Measurements from ENCODE around the gene CDK5RAP2. TPM values are rescaled to one million over a fixed set of nuclear protein-coding genes. Genes with fewer than 3 reads are reported as not detected.

Gene CDK5RAP2
- total RNA-seq, 1 donor from 2014 or later, result 63.6 TPM

- H3K27me3 ChIP-seq (ENCODE audit: low read depth), result no peaks in the 10 kb centered on the region
- H3K4me1 ChIP-seq, result peaks cover 32% of the 10 kb centered on the region
- intact Hi-C loops (cut with micrococcal nuclease), result no loop called here
- TF ChIP-seq CTCF (IDR thresholded peaks at IDR 0.05; ENCODE audit: borderline replicate concordance), result no peak
- H3K4me3 ChIP-seq, result no peak overlapping the region
- DNase-seq, result no peak
- no peak overlapping the region for H3K27ac ChIP-seq (replicated peaks)
- H3K9me3 ChIP-seq (replicated peaks), result no peaks in the 10 kb centered on the region
- H3K36me3 ChIP-seq, result peaks cover 66% of the 10 kb centered on the region
Measured at GRCh38 chr9:120390637-120391190, 189.3 kb downstream of the CDK5RAP2 start.

DNA sequence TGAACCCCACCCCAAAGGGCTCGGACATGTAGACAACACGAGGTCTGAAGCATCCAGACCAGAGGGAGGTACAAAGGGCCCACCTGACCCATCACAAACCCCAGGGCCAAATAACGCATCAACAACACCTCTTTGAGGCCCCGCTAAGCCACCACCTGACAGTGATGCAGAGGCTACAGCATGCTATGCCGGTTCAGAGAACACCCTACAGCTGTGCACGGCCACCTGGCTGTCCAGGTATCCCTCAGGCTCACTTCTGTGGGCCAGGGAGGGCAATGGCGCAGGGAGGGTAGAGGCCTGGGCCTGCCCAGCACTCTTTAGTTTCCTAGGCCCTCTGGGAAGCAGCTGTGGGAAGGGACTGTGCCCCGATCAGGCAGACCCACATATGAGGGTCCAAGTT, 190.1 kb downstream of the CDK5RAP2 start:
- Histone ChIP-seq H3K4me1 (peaks cover 32% of the 10 kb centered on the region), H3K36me3 (peaks cover 57% of the 10 kb centered on the region), H3K9me3 (replicated peaks) (no peaks in the 10 kb centered on the region), H3K27me3 (ENCODE audit: low read depth) (no peaks in the 10 kb centered on the region), H3K4me3 (no peak overlapping the region), H3K27ac (replicated peaks) (no peak overlapping the region)
- no peak for DNase-seq
- no peak for TF ChIP-seq CTCF (IDR thresholded peaks at IDR 0.05; ENCODE audit: borderline replicate concordance)
- intact Hi-C loops (cut with micrococcal nuclease), result no loop called here

- Histone ChIP-seq H3K36me3 (peaks cover 51% of the 10 kb centered on the region), H3K27me3 (ENCODE audit: low read depth) (no peaks in the 10 kb centered on the region), H3K4me3 (no peak overlapping the region), H3K4me1 (peaks cover 32% of the 10 kb centered on the region), H3K9me3 (replicated peaks) (no peaks in the 10 kb centered on the region), H3K27ac (replicated peaks) (no peak overlapping the region)
- no peak for DNase-seq
- intact Hi-C loops (cut with micrococcal nuclease), result no loop called here
- TF ChIP-seq CTCF (IDR thresholded peaks at IDR 0.05; ENCODE audit: borderline replicate concordance), result no peak
Measured at GRCh38 chr9:120389300-120389699, 190.7 kb downstream of the CDK5RAP2 start.

DNA sequence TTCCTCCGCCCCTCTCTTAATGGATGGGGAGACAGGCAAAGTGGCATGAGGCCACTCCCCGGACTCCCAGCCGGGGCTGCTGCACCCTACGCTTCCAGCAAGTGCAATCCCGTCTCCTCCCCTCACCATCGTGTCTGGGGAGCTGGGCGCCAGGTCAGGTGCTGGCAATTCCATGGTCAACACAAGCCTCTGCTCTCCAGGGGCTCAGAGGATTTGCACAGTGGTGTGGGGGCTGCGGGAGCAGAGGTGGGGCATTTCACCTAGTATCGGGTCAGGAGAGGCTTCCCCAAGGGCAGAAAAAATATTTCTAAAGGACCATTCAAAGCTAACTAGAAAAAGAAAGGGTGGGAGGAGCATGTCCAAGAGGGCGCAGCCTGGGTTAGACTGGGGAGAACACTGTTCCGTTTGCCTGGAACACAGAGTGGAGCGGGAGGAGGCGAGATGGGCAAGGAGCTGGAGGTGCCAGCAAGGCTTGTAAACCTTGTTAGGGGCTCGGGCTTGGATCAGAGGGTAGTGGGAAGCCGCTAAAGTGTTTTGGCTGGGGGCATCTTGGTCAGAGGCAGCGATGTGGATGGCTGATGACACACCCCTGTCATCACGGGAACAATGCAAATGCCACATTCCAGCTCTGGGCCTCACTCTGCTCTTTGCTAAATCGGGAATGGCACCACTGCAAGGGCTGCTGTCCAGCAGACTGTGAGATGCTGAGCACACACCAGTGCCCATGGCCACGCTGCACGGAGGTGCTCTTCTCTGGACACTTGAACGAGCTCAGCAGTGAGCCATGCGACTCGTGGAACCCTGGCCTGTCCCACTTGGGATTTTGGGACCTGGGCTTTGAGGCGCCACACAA, 191.7 kb downstream of the CDK5RAP2 start:
- intact Hi-C loops (cut with micrococcal nuclease), result no loop called here

More for the DNA sequence above, 191.7 kb downstream of the CDK5RAP2 start:
- H3K27me3 ChIP-seq (ENCODE audit: low read depth), result no peaks in the 10 kb centered on the region
- H3K27ac ChIP-seq (replicated peaks), result peak overlapping the region; percentile 51
- H3K4me3 ChIP-seq, result no peak overlapping the region
- peaks cover 32% of the 10 kb centered on the region for H3K4me1 ChIP-seq
- TF ChIP-seq CTCF (IDR thresholded peaks at IDR 0.05; ENCODE audit: borderline replicate concordance), result no peak
- DNase-seq, result peak; percentile 45
- H3K36me3 ChIP-seq, result peaks cover 41% of the 10 kb centered on the region
- no peaks in the 10 kb centered on the region for H3K9me3 ChIP-seq (replicated peaks)
